HPDE6-E6E7 (cell line): Measurements from ENCODE around the gene KLHL2.
"Not testable (repeated sequence)": the region's sequence is repeated elsewhere in the genome, so short reads cannot be mapped to it uniquely, and the experiment has no call there.

Source experiments
- DNase-seq: peaks from one replicate; pipeline ENCODE4 v3.0.0; 2011; ENCODE audit warnings: missing footprints; ENCODE audit errors: extremely low spot score

Gene KLHL2

GRCh38 chr4:165199722-165200121 lies 7.6 kb upstream of the KLHL2 start:
- DNase-seq: peak; percentile 60

- DNase-seq: no peak
These were observed 5.6 kb upstream of the KLHL2 start for GRCh38 chr4:165201806-165202205.

GRCh38 chr4:165203541-165204461 lies 3.6 kb upstream of the KLHL2 start:
- DNase-seq: no peak

GRCh38 chr4:165204462-165204830 lies 2.9 kb upstream of the KLHL2 start:
- DNase-seq: peak; percentile 51

- no peak for DNase-seq
These were observed 338 bp upstream of the KLHL2 start for GRCh38 chr4:165207016-165207430.

- DNase-seq: no peak
These were observed 876 bp downstream of the KLHL2 start for GRCh38 chr4:165208221-165208652.

GRCh38 chr4:165208741-165209388 lies 1.5 kb downstream of the KLHL2 start:
- no peak for DNase-seq

- no peak for DNase-seq
These were observed 2.4 kb downstream of the KLHL2 start for GRCh38 chr4:165209796-165210195.

GRCh38 chr4:165210566-165210965 lies 3.2 kb downstream of the KLHL2 start:
- no peak for DNase-seq

GRCh38 chr4:165212647-165213046 lies 5.3 kb downstream of the KLHL2 start:
- DNase-seq: not testable (repeated sequence)

GRCh38 chr4:165213404-165213803 lies 6.0 kb downstream of the KLHL2 start:
- DNase-seq: not testable (repeated sequence)

- not testable (repeated sequence) for DNase-seq
These were observed 6.8 kb downstream of the KLHL2 start for GRCh38 chr4:165213991-165214709.

- not testable (repeated sequence) for DNase-seq
These were observed 7.8 kb downstream of the KLHL2 start for GRCh38 chr4:165215034-165215751.

GRCh38 chr4:165215761-165216487 lies 8.6 kb downstream of the KLHL2 start:
- DNase-seq: not testable (repeated sequence)

- no peak for DNase-seq
These were observed 10.0 kb downstream of the KLHL2 start for GRCh38 chr4:165217325-165217724.

GRCh38 chr4:165221306-165221705 lies 13.9 kb downstream of the KLHL2 start:
- DNase-seq: not testable (repeated sequence)

GRCh38 chr4:165221993-165222650 lies 14.8 kb downstream of the KLHL2 start:
- not testable (repeated sequence) for DNase-seq

- no peak for DNase-seq
These were observed 15.3 kb downstream of the KLHL2 start for GRCh38 chr4:165222651-165222994.

GRCh38 chr4:165227401-165227800 lies 20.0 kb downstream of the KLHL2 start:
- not testable (repeated sequence) for DNase-seq

GRCh38 chr4:165229490-165230200 lies 22.3 kb downstream of the KLHL2 start:
- DNase-seq: not testable (repeated sequence)
